Gastroesophageal sphincter (tissue), 4 donors: ENCODE measurements around the gene AKR7A3. TPM values are rescaled to one million over a fixed set of nuclear protein-coding genes. Genes with fewer than 3 reads are reported as not detected.
A peak's percentile ranks its signal among the peaks of the same experiment; 100 is the strongest.

ENCODE experiments used
- ATAC-seq: fragments of 150-250 bp; one replicate; pipeline ENCODE4 v1.9.1; 2016; ENCODE audit warnings: mild to moderate bottlenecking, moderate library complexity
- H3K27ac ChIP-seq, 4 donors: fragments of 200-600 bp; sonication (generic) in 3 of 4; 1 replicate in 3 of 4; 2 replicates in 1 of 4; pipeline ENCODE4 v1.5.1; 2016 to 2019
- H3K27me3 ChIP-seq: fragments of 200-600 bp; sonication (generic); one replicate; pipeline ENCODE4 v1.5.1; 2019
- H3K36me3 ChIP-seq, 2 donors: fragments of 200-600 bp; sonication (generic); one replicate each; pipeline ENCODE4 v1.5.1; 2019; ENCODE audit warnings: control low read depth in 1 of 2
- H3K4me1 ChIP-seq, 3 donors: fragments of 200-600 bp; sonication (generic); 1 replicate in 2 of 3; 2 replicates in 1 of 3; pipeline ENCODE4 v1.5.1; 2016 to 2019; ENCODE audit warnings: control low read depth in 2 of 3
- H3K4me3 ChIP-seq, 2 donors: fragments of 200-600 bp; sonication (generic); one replicate each; pipeline ENCODE4 v1.5.1; 2019; ENCODE audit warnings: mild to moderate bottlenecking in 1 of 2, moderate library complexity in 1 of 2
- H3K9me3 ChIP-seq, 3 donors: fragments of 200-600 bp; sonication (generic); one replicate each; pipeline ENCODE4 v1.5.1; 2017 to 2019; ENCODE audit warnings: control low read depth in 2 of 3
- CTCF ChIP-seq, 4 experiments: fragments of 200-600 bp in 2 of 4; fragments of 450-650 bp in 2 of 4; sonication (generic) in 1 of 4; IDR thresholded peaks; one replicate each; pipeline ENCODE4 v1.5.1; 2017 to 2019; ENCODE audit warnings: antibody characterized with exemption in 4 of 4, mild to moderate bottlenecking in 2 of 4, moderate library complexity in 2 of 4
- EP300 ChIP-seq: sonication (generic); formaldehyde crosslinking; IDR thresholded peaks from one replicate; pipeline ENCODE4 v1.6.1; 2017; ENCODE audit warnings: antibody characterized with exemption, mild to moderate bottlenecking
- POLR2A ChIP-seq, 2 donors: fragments of 450-650 bp; IDR thresholded peaks; one replicate each; pipeline ENCODE4 v1.6.1; 2017; ENCODE audit warnings: antibody characterized with exemption in 2 of 2, mild to moderate bottlenecking in 2 of 2, moderate library complexity in 1 of 2
- POLR2AphosphoS5 ChIP-seq: sonication (generic); formaldehyde crosslinking; IDR thresholded peaks from one replicate; pipeline ENCODE4 v1.6.1; 2017; ENCODE audit warnings: antibody characterized with exemption
- WGBS, 2 donors: methylation state at CpG; one replicate each; pipeline ENCODE4 v1.1.5; 2018; ENCODE audit warnings: low coverage in 1 of 2; 5-methylcytosine and 5-hydroxymethylcytosine counted together
- small RNA-seq, 4 donors: library from RNA; depleted of rRNA; stranded (forward); fragments of <200 nt; gene quantifications; one replicate each; pipeline ENCODE3, GENCODE V24; 2016
- total RNA-seq, 4 donors: library from RNA; depleted of rRNA; stranded (reverse); fragments of >200 nt; gene quantifications; one replicate each; pipeline ENCODE4 v1.1.0, GENCODE V29; 2016

Gene AKR7A3
- total RNA-seq, 4 donors from 2014 or later, result 0.27 to 1.6 (median 0.71) TPM

- H3K4me3 ChIP-seq, result no peak overlapping the region
- peaks cover 0 to 4% (median 0%) of the 10 kb centered on the region in 3 donors for H3K4me1 ChIP-seq
- H3K27me3 ChIP-seq, result no peaks in the 10 kb centered on the region
- peak overlapping the region in 1 of 4 donors; percentile 2 for H3K27ac ChIP-seq
- H3K9me3 ChIP-seq, result no peaks in the 10 kb centered on the region
- peaks cover 0 to 96% of the 10 kb centered on the region in 2 donors for H3K36me3 ChIP-seq
- no peak for TF ChIP-seq POLR2AphosphoS5
- TF ChIP-seq POLR2A (IDR thresholded peaks at IDR 0.05), result no peak
- no peak for ATAC-seq
- 57 to 100% methylated on average over 1 to 2 of the region's 7 CpGs for WGBS, 2 donors
Measured at GRCh38 chr1:19239876-19240275, 48.7 kb downstream of the AKR7A3 start.

- 71 to 89% methylated on average over 1 to 3 of the region's 3 CpGs for WGBS, 2 donors
- Histone ChIP-seq H3K4me1 (peaks cover 2 to 34% (median 6%) of the 10 kb centered on the region in 3 donors), H3K4me3 (no peak overlapping the region), H3K27ac (peak overlapping the region in 3 of 4 donors; percentile 74 to 78 (median 76)), H3K36me3 (peaks cover 0 to 100% of the 10 kb centered on the region in 2 donors), H3K27me3 (no peaks in the 10 kb centered on the region), H3K9me3 (no peaks in the 10 kb centered on the region)
- no peak for ATAC-seq
- TF ChIP-seq POLR2A (IDR thresholded peaks at IDR 0.05) (no peak), EP300 (no peak), POLR2AphosphoS5 (no peak), CTCF (IDR thresholded peaks at IDR 0.05) (no peak)
Measured at GRCh38 chr1:19234224-19234623, 54.3 kb downstream of the AKR7A3 start.

Small RNA genes within 50 kb of the gene (small RNA-seq; reads per million reads assigned to genes)
- 0 reads per million in 4 donors for gene RNU6-1099P

Other genes with a start within 250 kb of the AKR7A3 start
- gene UBR4, start 78.5 kb downstream of the AKR7A3 start, total RNA-seq, result 100 to 1,000 TPM in 3 of 4 donors, 10 to 100 TPM in 1; 79.3 to 200 (median 191) TPM
- 10 to 100 TPM; 21.8 to 39.8 (median 30.6) TPM for gene EMC1, start 37.2 kb downstream of the AKR7A3 start, total RNA-seq
- gene MRTO4, start 37.0 kb downstream of the AKR7A3 start, total RNA-seq, result 10 to 100 TPM; 12.5 to 28.5 (median 19.7) TPM
- 10 to 100 TPM; 58.2 to 77.2 (median 63.7) TPM for gene AKR7A2, start 23.4 kb upstream of the AKR7A3 start, total RNA-seq
- gene SLC66A1, start 23.6 kb upstream of the AKR7A3 start, total RNA-seq, result 10 to 100 TPM in 3 of 4 donors, 1 to 10 TPM in 1; 8.1 to 12.3 (median 11.7) TPM
- 100 to 1,000 TPM; 160 to 288 (median 184) TPM for gene CAPZB, start 196.8 kb upstream of the AKR7A3 start, total RNA-seq